CD14-positive monocyte (primary cell): Measurements from ENCODE around the gene MYH10. TPM values are rescaled to one million over a fixed set of nuclear protein-coding genes. Genes with fewer than 3 reads are reported as not detected.
A peak's percentile ranks its signal among the peaks of the same experiment; 100 is the strongest.
"Not testable (repeated sequence)": the region's sequence is repeated elsewhere in the genome, so short reads cannot be mapped to it uniquely, and the experiment has no call there.

Source experiments
- DNase-seq, 3 donors: peaks; one replicate each; pipeline ENCODE4 v3.0.0-alpha.2; 2011 to 2022
- H2AFZ ChIP-seq: 2 replicates; pipeline ENCODE4 v1.6.0; 2012; ENCODE audit warnings: mild to moderate bottlenecking, low read depth, low read length, inconsistent platforms; ENCODE audit not compliant: insufficient read depth, poor library complexity, severe bottlenecking
- H3K27ac ChIP-seq, 2 donors: 1 replicate in 1 of 2; 2 replicates in 1 of 2; pipeline ENCODE4 v1.5.1; 2012 to 2013; ENCODE audit warnings: low read length in 2 of 2, control low read depth in 1 of 2, inconsistent platforms in 1 of 2, low read depth in 1 of 2, mild to moderate bottlenecking in 1 of 2
- H3K27me3 ChIP-seq, 2 donors: one replicate each; pipeline versions ENCODE4 v1.6.0 to v1.6.1; 2011 to 2013; ENCODE audit warnings: low read length in 2 of 2; ENCODE audit not compliant: control insufficient read depth in 2 of 2, insufficient read depth in 2 of 2
- H3K36me3 ChIP-seq, 2 donors: replicated peaks in 1 of 2; 1 replicate in 1 of 2; 2 replicates in 1 of 2; pipeline versions ENCODE4 v1.5.1 to v1.6.1; 2012 to 2013; ENCODE audit warnings: low read length in 2 of 2, control low read depth in 1 of 2, inconsistent platforms in 1 of 2, mild to moderate bottlenecking in 1 of 2; ENCODE audit not compliant: insufficient read depth in 2 of 2, control insufficient read depth in 1 of 2
- H3K4me1 ChIP-seq, 2 donors: 1 replicate in 1 of 2; 2 replicates in 1 of 2; pipeline versions ENCODE4 v1.5.1 to v1.6.1; 2012 to 2013; ENCODE audit warnings: low read length in 2 of 2, control low read depth in 1 of 2, inconsistent platforms in 1 of 2, mild to moderate bottlenecking in 1 of 2, moderate library complexity in 1 of 2; ENCODE audit not compliant: insufficient read depth in 2 of 2, control insufficient read depth in 1 of 2
- H3K4me2 ChIP-seq: replicated peaks from 2 replicates; pipeline ENCODE3; 2012; ENCODE audit warnings: low read length, moderate library complexity, mild to moderate bottlenecking; ENCODE audit not compliant: poor library complexity, severe bottlenecking; ENCODE audit errors: extremely low read depth
- H3K4me3 ChIP-seq, 3 experiments: fragments of 200-600 bp in 1 of 3; sonication (generic) in 1 of 3; replicated peaks in 1 of 3; 1 replicate in 2 of 3; 2 replicates in 1 of 3; pipeline ENCODE4 v1.5.1; 2011 to 2013; ENCODE audit warnings: low read length in 3 of 3, mild to moderate bottlenecking in 3 of 3, control low read depth in 2 of 3, low read depth in 2 of 3, inconsistent platforms in 1 of 3, moderate library complexity in 1 of 3
- H3K79me2 ChIP-seq: 2 replicates; pipeline ENCODE4 v1.6.0; 2012; ENCODE audit warnings: mild to moderate bottlenecking, control low read depth, inconsistent platforms, low read length, moderate library complexity; ENCODE audit not compliant: insufficient read depth
- H3K9ac ChIP-seq: 2 replicates; pipeline ENCODE4 v1.6.0; 2017; ENCODE audit warnings: low read length, mild to moderate bottlenecking; ENCODE audit not compliant: insufficient read depth, poor library complexity, severe bottlenecking
- H3K9me3 ChIP-seq, 2 donors: replicated peaks in 1 of 2; 1 replicate in 1 of 2; 2 replicates in 1 of 2; pipeline versions ENCODE4 v1.5.1 to v1.6.1; 2012 to 2013; ENCODE audit warnings: low read length in 2 of 2, control low read depth in 1 of 2; ENCODE audit not compliant: control insufficient read depth in 1 of 2, insufficient read depth in 1 of 2
- H4K20me1 ChIP-seq: 2 replicates; pipeline ENCODE4 v1.6.0; 2012; ENCODE audit warnings: mild to moderate bottlenecking, low read length, control low read depth, moderate library complexity; ENCODE audit not compliant: insufficient read depth
- H3K27ac Mint-ChIP-seq, 7 donors: one replicate each; pipeline ENCODE4 v1.8.0; 2020; ENCODE audit warnings: mild to moderate bottlenecking in 7 of 7, mixed read lengths in 7 of 7, moderate library complexity in 6 of 7, inconsistent platforms in 2 of 7
- H3K27me3 Mint-ChIP-seq, 3 donors: one replicate each; pipeline ENCODE4 v1.8.0; 2021 to 2022; ENCODE audit warnings: low read depth in 3 of 3, mild to moderate bottlenecking in 3 of 3, mixed read lengths in 3 of 3, moderate library complexity in 3 of 3, inconsistent platforms in 1 of 3
- H3K36me3 Mint-ChIP-seq, 2 donors: one replicate each; pipeline ENCODE4 v1.8.0; 2020; ENCODE audit warnings: mixed read lengths in 2 of 2, inconsistent platforms in 1 of 2, mild to moderate bottlenecking in 1 of 2
- H3K4me1 Mint-ChIP-seq: one replicate; pipeline ENCODE4 v1.8.0; 2020; ENCODE audit warnings: mild to moderate bottlenecking, mixed read lengths
- H3K4me3 Mint-ChIP-seq, 2 donors: one replicate each; pipeline ENCODE4 v1.8.0; 2020; ENCODE audit warnings: mild to moderate bottlenecking in 2 of 2, mixed read lengths in 2 of 2, moderate library complexity in 1 of 2
- H3K9me3 Mint-ChIP-seq, 7 donors: one replicate each; pipeline ENCODE4 v1.8.0; 2020 to 2022; ENCODE audit warnings: mixed read lengths in 7 of 7, mild to moderate bottlenecking in 6 of 7, moderate library complexity in 6 of 7, inconsistent platforms in 2 of 7
- WGBS: methylation state at CpG from one replicate; pipeline ENCODE4 v1.1.5; 2013; ENCODE audit warnings: missing lambda C conversion rate; ENCODE audit not compliant: insufficient coverage; 5-methylcytosine and 5-hydroxymethylcytosine counted together
- intact Hi-C, 2 donors: fragments of 100-400 bp; cut with micrococcal nuclease; formaldehyde crosslinking; loops; one replicate each; pipeline versions ENCODE4 v1.15.0 to v1.15.1; 2023
- polyA plus RNA-seq, 3 donors: library from polyadenylated mRNA; depleted of rRNA in 1 of 3; unstranded in 2 of 3; stranded (reverse) in 1 of 3; fragments of 300-500 nt in 2 of 3; fragments of >200 nt in 1 of 3; fragmentation: Illumina TruSeq in 2 of 3; gene quantifications; 1 replicate in 2 of 3; 2 replicates in 1 of 3; pipeline ENCODE4 v1.2.3, GENCODE V29; 2012 to 2021
- TF ChIP-seq, protein P1 (sequence below): fragments of 200-600 bp; IDR thresholded peaks from one replicate; pipeline ENCODE4 v1.8.0; 2022; ENCODE audit warnings: antibody characterized with exemption, mild to moderate bottlenecking

MYH10 gene
- polyA plus RNA-seq, 3 donors = 0.42 to 0.65 TPM; not detected in 1

GRCh38 chr17:8662076-8662831 is 31.7 kb upstream of the MYH10 start:
- intact Hi-C loops = no loop called here
- no peak overlapping the region for H3K9ac ChIP-seq
- no peaks in the 10 kb centered on the region for H3K27me3 ChIP-seq
- H3K4me1 ChIP-seq = no peaks in the 10 kb centered on the region
- TF ChIP-seq, protein P1, sequence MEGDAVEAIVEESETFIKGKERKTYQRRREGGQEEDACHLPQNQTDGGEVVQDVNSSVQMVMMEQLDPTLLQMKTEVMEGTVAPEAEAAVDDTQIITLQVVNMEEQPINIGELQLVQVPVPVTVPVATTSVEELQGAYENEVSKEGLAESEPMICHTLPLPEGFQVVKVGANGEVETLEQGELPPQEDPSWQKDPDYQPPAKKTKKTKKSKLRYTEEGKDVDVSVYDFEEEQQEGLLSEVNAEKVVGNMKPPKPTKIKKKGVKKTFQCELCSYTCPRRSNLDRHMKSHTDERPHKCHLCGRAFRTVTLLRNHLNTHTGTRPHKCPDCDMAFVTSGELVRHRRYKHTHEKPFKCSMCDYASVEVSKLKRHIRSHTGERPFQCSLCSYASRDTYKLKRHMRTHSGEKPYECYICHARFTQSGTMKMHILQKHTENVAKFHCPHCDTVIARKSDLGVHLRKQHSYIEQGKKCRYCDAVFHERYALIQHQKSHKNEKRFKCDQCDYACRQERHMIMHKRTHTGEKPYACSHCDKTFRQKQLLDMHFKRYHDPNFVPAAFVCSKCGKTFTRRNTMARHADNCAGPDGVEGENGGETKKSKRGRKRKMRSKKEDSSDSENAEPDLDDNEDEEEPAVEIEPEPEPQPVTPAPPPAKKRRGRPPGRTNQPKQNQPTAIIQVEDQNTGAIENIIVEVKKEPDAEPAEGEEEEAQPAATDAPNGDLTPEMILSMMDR = no peak
- H3K9me3 ChIP-seq = no peaks in the 10 kb centered on the region
- Mint-ChIP-seq H3K4me3 (no peak overlapping the region), H3K4me1 (no peaks in the 10 kb centered on the region), H3K36me3 (no peaks in the 10 kb centered on the region), H3K9me3 (peaks cover 6 to 20% (median 7%) of the 10 kb centered on the region in 7 donors), H3K27me3 (peaks cover 7 to 15% (median 10%) of the 10 kb centered on the region in 3 donors), H3K27ac (no peak overlapping the region)
- H3K27ac ChIP-seq = no peak overlapping the region
- DNase-seq = no peak
- H3K4me2 ChIP-seq = no peak overlapping the region
- WGBS = no CpG with 5 or more reads among the region's 4 CpGs
- H3K36me3 ChIP-seq = no peaks in the 10 kb centered on the region
- H3K79me2 ChIP-seq = no peaks in the 10 kb centered on the region
- H4K20me1 ChIP-seq = no peaks in the 10 kb centered on the region
- H3K4me3 ChIP-seq = no peak overlapping the region
- no peak overlapping the region for H2AFZ ChIP-seq

DNA sequence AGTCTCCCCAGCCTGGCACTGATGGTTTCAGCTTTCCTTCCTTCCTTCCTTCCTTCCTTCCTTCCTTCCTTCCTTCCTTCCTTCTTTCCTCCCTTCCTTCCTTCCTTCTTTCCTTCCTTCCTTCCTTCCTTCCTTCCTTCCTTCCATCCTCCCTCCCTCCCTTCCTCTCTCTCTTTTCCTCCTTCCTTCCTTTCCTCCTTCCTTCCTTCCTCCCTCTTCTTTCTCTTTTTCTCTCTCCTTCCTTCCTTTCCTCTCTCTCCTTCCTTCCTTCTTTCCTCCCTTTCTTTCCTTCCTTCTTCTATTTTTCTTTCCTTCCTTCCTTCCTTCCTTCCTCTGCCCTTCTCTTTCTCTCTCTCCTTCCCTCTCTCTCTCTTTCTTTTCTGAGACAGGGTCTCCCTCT is 30.2 kb upstream of the MYH10 start:
- H4K20me1 ChIP-seq, H3K4me2 ChIP-seq, H3K4me3 ChIP-seq, H3K4me1 Mint-ChIP-seq, H3K36me3 Mint-ChIP-seq, H3K27me3 ChIP-seq, H3K4me1 ChIP-seq, H3K36me3 ChIP-seq, H3K79me2 ChIP-seq, intact Hi-C loops, H3K9ac ChIP-seq, H2AFZ ChIP-seq, H3K27ac ChIP-seq, H3K4me3 Mint-ChIP-seq, DNase-seq, H3K9me3 ChIP-seq: not testable (repeated sequence)
- H3K9me3 Mint-ChIP-seq = peaks cover 11 to 30% (median 14%) of the 10 kb centered on the region in 7 donors
- H3K27ac Mint-ChIP-seq = peak overlapping the region in 1 of 7 donors; percentile 46
- H3K27me3 Mint-ChIP-seq = peaks cover 7 to 15% (median 12%) of the 10 kb centered on the region in 3 donors
